Stomach (tissue), 9 donors: ENCODE measurements around the gene ADAMTS6. TPM values are rescaled to one million over a fixed set of nuclear protein-coding genes. Genes with fewer than 3 reads are reported as not detected.

ENCODE experiments used
- DNase-seq, 2 donors: peaks; one replicate each; pipeline versions ENCODE4 v3.0.0 to v3.0.0-alpha.2; 2013 to 2019
- H3K27ac ChIP-seq, 5 donors: fragments of 200-600 bp in 4 of 5; sonication (generic) in 4 of 5; one replicate each; pipeline ENCODE4 v1.5.1; 2013 to 2019; ENCODE audit warnings: mild to moderate bottlenecking in 1 of 5, moderate library complexity in 1 of 5
- H3K27me3 ChIP-seq, 3 donors: fragments of 200-600 bp; sonication (generic); one replicate each; pipeline ENCODE4 v1.5.1; 2017 to 2019; ENCODE audit warnings: mixed run types in 1 of 3
- H3K36me3 ChIP-seq, 4 donors: fragments of 200-600 bp; sonication (generic); 1 replicate in 3 of 4; 2 replicates in 1 of 4; pipeline ENCODE4 v1.5.1; 2016 to 2019
- H3K4me1 ChIP-seq, 4 donors: fragments of 200-600 bp; sonication (generic); one replicate each; pipeline ENCODE4 v1.5.1; 2016 to 2019
- H3K4me3 ChIP-seq, 4 donors: fragments of 200-600 bp; sonication (generic) in 3 of 4; one replicate each; pipeline ENCODE4 v1.5.1; 2016 to 2019; ENCODE audit warnings: mild to moderate bottlenecking in 1 of 4
- H3K9me3 ChIP-seq, 4 donors: fragments of 200-600 bp; sonication (generic); one replicate each; pipeline ENCODE4 v1.5.1; 2016 to 2019
- CTCF ChIP-seq, 7 experiments: fragments of 450-650 bp in 4 of 7; fragments of 200-600 bp in 3 of 7; sonication (generic) in 3 of 7; IDR thresholded peaks; one replicate each; pipeline ENCODE4 v1.5.1; 2016 to 2019; ENCODE audit warnings: antibody characterized with exemption in 7 of 7, control low read depth in 2 of 7, mild to moderate bottlenecking in 1 of 7
- EP300 ChIP-seq: sonication (generic); formaldehyde crosslinking; IDR thresholded peaks from one replicate; pipeline ENCODE4 v1.6.1; 2017; ENCODE audit warnings: antibody characterized with exemption
- POLR2A ChIP-seq, 4 donors: fragments of 450-650 bp; IDR thresholded peaks; one replicate each; pipeline ENCODE4 v1.6.1; 2016; ENCODE audit warnings: antibody characterized with exemption in 4 of 4, control low read depth in 2 of 4, mild to moderate bottlenecking in 1 of 4, moderate library complexity in 1 of 4
- POLR2AphosphoS5 ChIP-seq, 3 donors: sonication (generic); formaldehyde crosslinking; IDR thresholded peaks; one replicate each; pipeline ENCODE4 v1.6.1; 2016; ENCODE audit warnings: antibody characterized with exemption in 3 of 3
- WGBS, 5 donors: extraction: QIAGEN DNeasy Blood & Tissue Kit in 3 of 5; methylation state at CpG; one replicate each; pipeline versions ENCODE4 v1.1.5 to v1.1.7; 2013 to 2018; 5-methylcytosine and 5-hydroxymethylcytosine counted together
- intact Hi-C: fragments of 100-400 bp; cut with DNase I; formaldehyde crosslinking; loops from one replicate; pipeline ENCODE4 v1.15.1; 2023; ENCODE audit warnings: low total_unique reads
- polyA plus RNA-seq, 3 donors: library from polyadenylated mRNA; stranded (reverse); fragments of 200-250 nt; gene quantifications; one replicate each; pipeline ENCODE4 v1.2.3, GENCODE V29; 2013
- total RNA-seq, 5 donors: library from RNA; depleted of rRNA; stranded (reverse); fragments of >200 nt; gene quantifications; one replicate each; pipeline versions ENCODE4 v1.1.0 to v1.2.3, GENCODE V29; 2014 to 2016
- donor health status: healthy with polysubstance abuse.
- donor health status: Bipolar disorder and iron deficiency.
- donor health status: healthy.

ADAMTS6 gene
- total and polyA plus RNA-seq, 8 donors: 0.15 to 43.3 (median 0.58) TPM; not detected in 1

GRCh38 chr5:65262096-65262495 is 219.6 kb downstream of the ADAMTS6 start:
- Histone ChIP-seq H3K4me1 (peaks cover 0 to 13% (median 2%) of the 10 kb centered on the region in 4 donors), H3K27me3 (no peaks in the 10 kb centered on the region), H3K4me3 (no peak overlapping the region), H3K9me3 (no peaks in the 10 kb centered on the region), H3K36me3 (no peaks in the 10 kb centered on the region), H3K27ac (no peak overlapping the region)
- TF ChIP-seq CTCF (IDR thresholded peaks at IDR 0.05): no peak
- TF ChIP-seq POLR2A (IDR thresholded peaks at IDR 0.05): no peak
- no peak for TF ChIP-seq POLR2AphosphoS5 (IDR thresholded peaks at IDR 0.05)
- TF ChIP-seq EP300: no peak
- WGBS, 5 donors: 65 to 89% (median 81%) methylated on average over 3 of the region's 3 CpGs
- DNase-seq: peak in 1 of 2 donors; percentile 21
- intact Hi-C loops: no loop called here

GRCh38 chr5:65261499-65261898 is 220.2 kb downstream of the ADAMTS6 start:
- H3K36me3 ChIP-seq: no peaks in the 10 kb centered on the region
- H3K4me1 ChIP-seq: peaks cover 0 to 13% (median 2%) of the 10 kb centered on the region in 4 donors
- TF ChIP-seq CTCF (IDR thresholded peaks at IDR 0.05) (no peak), EP300 (no peak), POLR2A (IDR thresholded peaks at IDR 0.05) (no peak), POLR2AphosphoS5 (IDR thresholded peaks at IDR 0.05) (no peak)
- intact Hi-C loops: no loop called here
- H3K27me3 ChIP-seq: no peaks in the 10 kb centered on the region
- no peaks in the 10 kb centered on the region for H3K9me3 ChIP-seq
- H3K4me3 ChIP-seq: no peak overlapping the region
- H3K27ac ChIP-seq: no peak overlapping the region
- DNase-seq: no peak
- WGBS, 5 donors: 82 to 86% (median 84%) methylated on average over 1 of the region's 1 CpG

- TF ChIP-seq EP300 (no peak), CTCF (IDR thresholded peaks at IDR 0.05) (no peak), POLR2AphosphoS5 (IDR thresholded peaks at IDR 0.05) (no peak), POLR2A (IDR thresholded peaks at IDR 0.05) (no peak)
- H3K36me3 ChIP-seq: no peaks in the 10 kb centered on the region
- H3K27ac ChIP-seq: no peak overlapping the region
- H3K27me3 ChIP-seq: no peaks in the 10 kb centered on the region
- no peaks in the 10 kb centered on the region for H3K4me1 ChIP-seq
- no peak for DNase-seq
- WGBS, 5 donors: 81 to 92% (median 88%) methylated on average over 3 of the region's 3 CpGs
- intact Hi-C loops: no loop called here
- H3K4me3 ChIP-seq: no peak overlapping the region
- no peaks in the 10 kb centered on the region for H3K9me3 ChIP-seq
Observed at GRCh38 chr5:65255294-65255693, 226.4 kb downstream of the ADAMTS6 start.

- TF ChIP-seq POLR2A (IDR thresholded peaks at IDR 0.05): no peak
- TF ChIP-seq EP300: no peak
- TF ChIP-seq CTCF (IDR thresholded peaks at IDR 0.05): no peak
- no peak for TF ChIP-seq POLR2AphosphoS5 (IDR thresholded peaks at IDR 0.05)
- WGBS, 5 donors: 76 to 79% (median 78%) methylated on average over 6 of the region's 6 CpGs
- no peaks in the 10 kb centered on the region for H3K27me3 ChIP-seq
- no peaks in the 10 kb centered on the region for H3K9me3 ChIP-seq
- H3K36me3 ChIP-seq: no peaks in the 10 kb centered on the region
- H3K4me3 ChIP-seq: no peak overlapping the region
- H3K4me1 ChIP-seq: no peaks in the 10 kb centered on the region
- no peak for DNase-seq
- intact Hi-C loops: no loop called here
- no peak overlapping the region for H3K27ac ChIP-seq
Observed at GRCh38 chr5:65252977-65253376, 228.7 kb downstream of the ADAMTS6 start.
